ENCODE data around the gene SNAI3. TPM values are rescaled to one million over a fixed set of nuclear protein-coding genes. Genes with fewer than 3 reads are reported as not detected.

The SNAI3 gene
- total RNA-seq, 1 experiment from 2014 or later = not detected

GRCh38 chr16:88721815-88722755 lies 35.8 kb upstream of the SNAI3 start:
- no peak for DNase-seq (ENCODE audit: low spot score)

GRCh38 chr16:88721236-88721635 lies 34.9 kb upstream of the SNAI3 start:
- DNase-seq (ENCODE audit: low spot score) = no peak

- no peak for DNase-seq (ENCODE audit: low spot score)
Measured at GRCh38 chr16:88720396-88720970, 34.2 kb upstream of the SNAI3 start.

GRCh38 chr16:88719933-88720296 lies 33.6 kb upstream of the SNAI3 start:
- DNase-seq (ENCODE audit: low spot score) = no peak

DNA sequence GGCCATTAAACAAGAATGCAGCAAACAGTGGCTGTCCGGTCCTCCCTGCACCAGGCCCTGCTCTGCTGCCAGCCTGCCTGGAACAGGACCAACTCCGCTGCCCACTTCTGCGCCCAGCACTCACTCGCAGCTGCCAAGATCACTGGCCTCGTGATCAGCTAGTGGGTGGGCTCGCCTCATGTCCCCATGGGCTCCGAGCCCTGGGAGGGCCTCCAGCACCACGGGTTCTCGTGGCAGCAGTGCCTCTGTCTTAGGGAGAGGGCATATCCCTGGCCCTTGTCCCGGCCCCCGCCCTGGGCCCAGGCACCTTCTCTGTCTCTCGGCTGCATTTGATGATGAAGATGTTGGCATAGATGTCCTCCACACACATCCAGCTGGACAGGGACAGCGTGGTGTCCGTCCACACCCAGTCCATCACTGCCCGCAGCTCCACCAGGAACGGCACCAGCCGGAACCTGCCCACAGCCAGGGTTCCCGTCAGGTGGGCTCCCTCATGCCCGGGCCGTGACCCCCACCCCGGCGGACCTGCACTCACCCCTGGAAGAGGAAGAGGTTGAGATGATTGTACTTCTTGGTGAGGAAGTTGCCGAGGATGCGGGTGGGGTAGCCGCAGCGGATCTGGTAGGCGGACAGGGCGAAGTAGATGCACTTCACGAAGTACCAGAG lies 33.1 kb upstream of the SNAI3 start:
- no peak for DNase-seq (ENCODE audit: low spot score)

DNA sequence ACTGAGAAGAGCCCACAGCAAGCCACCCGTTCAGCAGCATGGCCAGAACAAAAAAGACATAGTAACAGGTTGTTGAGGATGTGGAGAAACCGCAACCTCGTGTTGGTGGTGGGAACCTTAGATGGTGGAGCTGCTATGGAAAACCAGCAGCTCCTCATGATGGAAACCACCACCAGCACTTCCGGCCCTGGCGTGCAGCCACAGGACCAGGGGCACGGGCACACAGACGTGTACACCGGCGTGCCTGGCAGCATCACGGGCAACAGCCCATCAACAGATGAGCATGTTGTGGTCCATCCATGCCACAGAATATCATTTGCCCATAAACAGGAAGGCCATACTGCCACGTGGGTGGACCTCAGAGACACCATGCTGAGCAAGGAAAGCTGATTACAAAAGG lies 31.9 kb upstream of the SNAI3 start:
- no peak for DNase-seq (ENCODE audit: low spot score)

GRCh38 chr16:88716601-88717001 lies 30.3 kb upstream of the SNAI3 start:
- DNase-seq (ENCODE audit: low spot score) = no peak

- DNase-seq (ENCODE audit: low spot score) = no peak
Measured at GRCh38 chr16:88716201-88716600, 29.9 kb upstream of the SNAI3 start.

DNA sequence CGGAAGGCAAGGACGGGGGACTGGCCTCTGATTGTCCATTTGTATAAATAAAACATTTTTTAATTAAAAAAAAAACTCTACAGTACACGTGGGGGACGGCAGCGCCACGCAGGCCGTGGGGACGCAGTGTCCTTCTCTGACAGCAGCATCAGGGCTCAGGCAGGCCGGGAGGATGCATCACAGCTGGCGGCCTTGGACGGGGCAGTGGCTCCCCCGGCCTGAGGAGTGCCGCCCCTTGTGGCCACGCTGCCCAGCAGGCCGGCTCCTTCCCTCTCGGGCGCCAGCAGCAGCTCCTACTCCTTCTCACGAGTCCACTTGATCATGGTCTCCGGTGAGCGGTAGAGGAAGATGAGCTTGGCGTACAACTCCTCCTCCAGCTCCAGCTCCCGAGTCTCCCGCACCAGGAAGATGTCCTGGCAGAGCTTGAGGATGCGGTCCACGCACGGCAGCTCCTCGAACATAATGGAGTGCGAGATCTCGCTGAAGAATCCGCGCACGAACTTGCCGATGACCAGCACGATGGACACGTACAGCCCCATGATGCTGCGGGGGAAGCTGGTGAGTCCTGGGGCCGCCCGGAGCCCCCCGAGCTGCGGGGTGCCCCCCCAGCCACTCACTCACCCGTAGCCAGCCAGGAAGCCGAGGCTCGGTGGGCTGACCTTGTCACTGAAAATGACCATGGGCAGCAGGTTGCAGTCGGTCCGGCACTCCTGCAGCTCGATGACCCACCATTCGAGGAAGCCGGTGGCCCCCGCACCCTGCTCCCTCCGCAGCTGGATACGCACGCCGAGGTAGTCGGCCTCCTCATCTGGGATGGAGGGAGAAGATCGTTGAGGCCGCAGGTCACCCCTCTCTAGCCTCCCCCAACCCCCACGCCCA lies 29.2 kb upstream of the SNAI3 start:
- DNase-seq (ENCODE audit: low spot score) = no peak

DNA sequence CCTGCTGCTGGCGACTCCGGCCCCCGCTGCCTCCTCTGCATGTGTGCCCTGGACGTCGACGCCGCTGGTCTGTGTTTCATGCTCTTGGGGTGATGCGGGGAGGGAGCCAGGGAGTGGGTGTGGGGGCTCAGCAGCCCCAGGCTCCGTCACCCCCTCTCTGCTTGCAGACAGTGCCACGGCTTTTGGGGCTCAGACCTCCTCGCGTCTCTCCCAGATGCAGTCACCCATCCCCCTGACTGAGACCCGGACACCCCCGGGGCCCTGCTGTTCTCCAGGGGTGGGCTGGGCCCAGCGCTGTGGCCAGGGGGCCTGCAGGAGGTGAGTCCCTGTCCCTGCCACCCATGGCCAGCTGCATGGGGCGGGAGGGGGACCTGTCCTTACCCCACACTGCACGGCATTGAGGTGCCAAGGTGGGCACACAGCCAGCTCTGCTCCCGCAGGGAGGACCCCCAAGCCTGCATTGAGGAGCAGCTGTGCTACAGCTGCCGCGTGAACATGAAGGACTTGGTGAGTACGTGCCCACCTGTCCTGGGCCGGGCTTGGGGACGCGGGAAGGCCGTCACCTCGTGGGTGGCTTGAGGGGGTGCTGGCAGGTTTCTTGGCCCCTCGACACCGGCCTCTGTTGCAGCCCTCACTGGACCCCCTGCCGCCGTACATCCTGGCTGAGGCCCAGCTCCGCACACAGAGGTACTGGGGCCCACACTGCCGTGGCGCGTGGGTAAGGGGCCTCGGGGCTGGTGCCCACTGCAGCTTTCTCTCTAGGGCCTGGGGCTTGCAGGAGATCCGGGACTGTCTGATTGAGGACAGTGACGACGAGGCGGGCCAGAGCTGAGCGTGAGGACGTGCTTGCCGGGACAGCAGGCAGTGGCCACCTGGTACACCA lies 28.4 kb upstream of the SNAI3 start:
- no peak for DNase-seq (ENCODE audit: low spot score)

- DNase-seq (ENCODE audit: low spot score) = peak; percentile 61
Measured at GRCh38 chr16:88713568-88714419, 27.5 kb upstream of the SNAI3 start.

- no peak for DNase-seq (ENCODE audit: low spot score)
Measured at GRCh38 chr16:88713054-88713453, 26.7 kb upstream of the SNAI3 start.

DNA sequence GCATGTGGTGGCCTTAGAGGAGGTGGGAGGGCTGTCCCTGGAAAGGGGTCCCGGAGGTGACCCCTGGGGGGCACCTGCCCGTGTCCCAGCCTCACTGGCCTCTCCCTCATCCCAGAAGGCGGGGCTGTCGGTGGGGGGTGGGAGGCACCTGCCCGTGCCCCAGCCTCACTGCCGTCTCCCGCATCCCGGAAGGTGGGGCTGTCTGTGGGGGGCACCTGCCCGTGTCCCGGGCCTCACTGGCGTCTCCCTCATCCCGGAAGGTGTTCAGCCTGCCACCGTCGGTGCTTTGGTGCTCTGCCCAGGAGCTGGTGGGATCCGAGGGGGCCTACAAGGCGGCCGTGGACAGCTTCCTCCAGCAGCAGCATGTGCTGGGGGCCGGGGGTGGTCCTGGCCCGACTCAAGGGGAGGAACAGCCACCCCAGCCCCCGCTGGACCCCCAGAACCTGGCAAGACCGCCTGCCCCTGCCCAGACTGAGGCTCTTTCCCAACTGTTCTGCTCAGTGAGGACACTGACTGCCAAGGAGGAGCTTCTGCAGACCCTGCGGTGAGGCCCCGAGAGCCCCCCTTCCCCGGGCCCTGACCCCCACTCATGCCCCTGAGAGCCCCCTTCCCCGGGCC lies 26.2 kb upstream of the SNAI3 start:
- no peak for DNase-seq (ENCODE audit: low spot score)

DNA sequence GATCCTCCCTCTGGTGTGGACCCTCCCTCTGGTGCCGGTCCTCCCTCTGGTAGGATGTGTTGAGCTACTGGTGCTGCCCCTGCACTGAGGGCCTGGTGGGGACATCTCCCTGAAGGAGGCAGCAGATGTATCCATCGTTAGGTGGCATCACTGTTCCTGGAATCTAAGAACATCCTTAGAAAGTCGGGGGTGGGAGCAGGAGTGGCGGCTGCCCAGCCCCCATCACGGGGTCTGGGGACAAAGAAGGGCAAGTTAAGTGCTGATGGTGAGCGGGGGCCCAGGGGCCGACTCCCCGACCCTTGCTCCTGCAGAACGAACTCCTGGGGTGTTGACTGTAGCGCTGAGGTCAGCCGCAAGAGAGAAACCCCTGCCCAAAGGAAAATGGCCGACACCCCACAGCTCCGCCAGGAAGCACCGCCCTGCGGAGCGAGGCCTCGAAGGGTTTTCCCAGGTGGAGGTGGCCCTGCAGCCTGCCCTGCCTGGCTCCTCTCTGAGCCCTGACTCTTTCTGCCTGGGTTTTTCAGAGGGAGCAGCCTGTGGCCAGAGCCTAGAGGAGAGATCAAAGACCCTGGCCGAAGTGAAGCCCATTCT lies 25.5 kb upstream of the SNAI3 start:
- no peak for DNase-seq (ENCODE audit: low spot score)

- no peak for DNase-seq (ENCODE audit: low spot score)
Measured at GRCh38 chr16:88710556-88710955, 24.2 kb upstream of the SNAI3 start.

- DNase-seq (ENCODE audit: low spot score) = no peak
Measured at GRCh38 chr16:88706965-88707826, 20.9 kb upstream of the SNAI3 start.

DNA sequence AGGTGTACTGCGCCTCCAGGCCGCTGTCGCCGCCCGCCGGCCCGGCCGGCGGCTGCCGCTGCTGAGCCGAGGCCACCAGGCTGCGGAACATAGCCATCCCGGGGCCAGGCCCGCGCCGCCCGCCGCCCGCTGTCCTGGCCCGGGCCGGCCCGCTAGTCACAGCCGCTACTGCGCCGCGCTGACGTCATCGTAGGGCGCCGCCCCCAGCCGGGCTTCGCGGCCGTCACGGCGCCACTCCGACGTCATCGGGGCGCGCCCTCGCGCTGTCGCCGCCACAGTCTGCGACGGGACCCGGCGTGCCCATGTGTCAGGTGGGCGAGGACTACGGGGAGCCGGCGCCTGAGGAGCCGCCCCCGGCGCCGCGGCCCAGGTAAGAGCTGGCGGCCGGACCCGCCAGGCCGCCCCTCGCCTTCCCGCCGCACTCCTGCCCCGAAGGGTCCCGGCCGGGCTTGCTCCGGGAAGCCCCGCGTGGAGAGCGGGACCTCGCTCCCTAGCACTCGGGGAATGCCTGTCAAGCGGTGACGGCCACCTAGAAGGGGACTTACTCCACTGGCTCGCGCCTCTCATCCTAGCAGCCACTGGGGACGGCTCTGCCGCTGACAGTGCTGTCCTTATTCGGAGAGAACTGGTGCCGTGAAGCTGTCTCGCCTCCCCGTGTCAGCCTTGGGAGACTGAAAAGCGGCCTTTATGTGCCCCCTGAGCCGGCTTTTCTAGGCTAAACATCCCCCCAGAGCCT lies 20.1 kb upstream of the SNAI3 start, which contains the start of the genes CTU2 and RNF166:
Gene CTU2, plus strand, starts transcription at position 275 of the 736 bp plus-strand sequence. Its CDS starts 28 bp downstream, at position 303.
Gene RNF166, minus strand, starts transcription at position 180 of the 736 bp plus-strand sequence. Its CDS starts 83 bp downstream, at position 97.
- peak; percentile 70 for DNase-seq (ENCODE audit: low spot score)

Measured in A172 (cell line).